HEK293T (cell line): ENCODE measurements around the gene EDN2.
A peak's percentile ranks its signal among the peaks of the same experiment; 100 is the strongest.

Experiments
- CTCF ChIA-PET: fragments of 350-600 bp; formaldehyde crosslinking; extraction: SDS; loops from one replicate; lab custom pipeline; 2021; ENCODE audit warnings: antibody characterized with exemption, inconsistent platforms; lab: Yijun Ruan, JAX
- POLR2A ChIA-PET: fragments of 350-600 bp; formaldehyde crosslinking; extraction: SDS; loops from one replicate; lab custom pipeline; 2020; ENCODE audit warnings: antibody characterized with exemption, inconsistent platforms; lab: Yijun Ruan, JAX
- DNase-seq: peaks from one replicate; pipeline ENCODE4 v3.0.0; 2012; ENCODE audit warnings: mixed read lengths; ENCODE audit errors: extremely low spot score
- ARNT ChIP-seq: fragments of 450-650 bp; IDR thresholded peaks from 2 replicates; pipeline ENCODE4 v1.6.1; 2017; ENCODE audit warnings: mild to moderate bottlenecking
- BHLHE40 ChIP-seq: fragments of 450-650 bp; IDR thresholded peaks from 2 replicates; pipeline ENCODE4 v1.6.1; 2016; ENCODE audit warnings: mild to moderate bottlenecking, moderate library complexity, borderline replicate concordance
- CTBP1 ChIP-seq: fragments of 450-650 bp; IDR thresholded peaks from 2 replicates; pipeline ENCODE4 v1.6.1; 2016; ENCODE audit warnings: borderline replicate concordance
- ELF4 ChIP-seq: fragments of 450-650 bp; IDR thresholded peaks from 2 replicates; pipeline ENCODE4 v1.6.1; 2017; ENCODE audit warnings: antibody characterized with exemption
- FOXA1 ChIP-seq: fragments of 450-650 bp; IDR thresholded peaks from 2 replicates; pipeline ENCODE4 v1.6.1; 2016; ENCODE audit warnings: mild to moderate bottlenecking
- FOXK2 ChIP-seq: fragments of 450-650 bp; IDR thresholded peaks from 2 replicates; pipeline ENCODE4 v1.6.1; 2016; ENCODE audit warnings: mild to moderate bottlenecking
- FOXM1 ChIP-seq: fragments of 450-650 bp; IDR thresholded peaks from 2 replicates; pipeline ENCODE4 v1.6.1; 2017; ENCODE audit warnings: mild to moderate bottlenecking, borderline replicate concordance
- HDGF ChIP-seq: fragments of 450-650 bp; IDR thresholded peaks from 2 replicates; pipeline ENCODE4 v1.6.1; 2017; ENCODE audit warnings: antibody characterized with exemption, borderline replicate concordance
- L3MBTL2 ChIP-seq: fragments of 450-650 bp; conservative IDR thresholded peaks from 2 replicates; pipeline ENCODE4 v1.6.1; 2016; ENCODE audit warnings: mild to moderate bottlenecking
- LEF1 ChIP-seq: fragments of 450-650 bp; IDR thresholded peaks from 2 replicates; pipeline ENCODE4 v1.6.1; 2017; ENCODE audit warnings: mild to moderate bottlenecking, borderline replicate concordance
- NFRKB ChIP-seq: fragments of 450-650 bp; IDR thresholded peaks from 2 replicates; pipeline ENCODE4 v1.6.1; 2016; ENCODE audit warnings: mild to moderate bottlenecking, moderate library complexity
- PKNOX1 ChIP-seq: fragments of 450-650 bp; IDR thresholded peaks from 2 replicates; pipeline ENCODE4 v1.6.1; 2016
- SP1 ChIP-seq: fragments of 450-650 bp; IDR thresholded peaks from 2 replicates; pipeline ENCODE4 v1.6.1; 2017
- SUZ12 ChIP-seq: fragments of 450-650 bp; IDR thresholded peaks from 2 replicates; pipeline ENCODE4 v1.6.1; 2016; ENCODE audit warnings: mild to moderate bottlenecking
- TARDBP ChIP-seq: fragments of 450-650 bp; IDR thresholded peaks from 2 replicates; pipeline ENCODE4 v1.6.1; 2016
- ZNF384 ChIP-seq: fragments of 450-650 bp; IDR thresholded peaks from 2 replicates; pipeline ENCODE4 v1.6.1; 2016

Gene EDN2

GRCh38 chr1:41497056-41497440, 12.6 kb upstream of the EDN2 start:
- no peak for TF ChIP-seq HDGF
- TF ChIP-seq FOXM1, result no peak
- no peak for TF ChIP-seq PKNOX1
- TF ChIP-seq ARNT, result no peak
- TF ChIP-seq TARDBP, result no peak
- no peak for TF ChIP-seq L3MBTL2
- ChIA-PET POLR2A (interaction anchor here (0.8 to 1.4 kb wide), 2 partner anchors 14 to 22 kb away, joined by 3 to 4 read pairs; no protein-coding TSS in a partner anchor), CTCF (no interaction called here)
- DNase-seq, result no peak

- CTCF ChIA-PET, result interaction anchor here (1.3 kb wide), 1 partner anchor 26 kb away, joined by 3 read pairs; no protein-coding TSS in a partner anchor
- TF ChIP-seq L3MBTL2 (peak; percentile 89), ARNT (peak; percentile 79; the same call in 1 of the 2 replicates), CTBP1 (peak; percentile 63; the same call in 1 of the 2 replicates), TARDBP (no peak)
- POLR2A ChIA-PET, result interaction anchor here (0.8 to 1.4 kb wide), 4 partner anchors 13 to 40 kb away, joined by 3 to 4 read pairs (median 3); no protein-coding TSS in a partner anchor
- DNase-seq, result peak; percentile 80
Measured at GRCh38 chr1:41496080-41497055, 11.9 kb upstream of the EDN2 start.

- TF ChIP-seq ZNF384 (no peak), TARDBP (no peak), BHLHE40 (no peak), SUZ12 (no peak), CTBP1 (no peak), ARNT (no peak)
- peak; percentile 60 for DNase-seq
- POLR2A ChIA-PET, result interaction anchor here (0.6 to 1.4 kb wide), 4 partner anchors 20 to 39 kb away, joined by 3 to 4 read pairs (median 3); no protein-coding TSS in a partner anchor
- CTCF ChIA-PET, result interaction anchor here (0.6 to 1.3 kb wide), 3 partner anchors 15 to 78 kb away, joined by 3 read pairs; no protein-coding TSS in a partner anchor
Measured at GRCh38 chr1:41495210-41495948, 10.9 kb upstream of the EDN2 start.

GRCh38 chr1:41494351-41495209, 10.1 kb upstream of the EDN2 start:
- POLR2A ChIA-PET, result interaction anchor here (1.4 kb wide), 1 partner anchor 38 kb away, joined by 3 read pairs; no protein-coding TSS in a partner anchor
- no peak for DNase-seq
- TF ChIP-seq HDGF (no peak), SUZ12 (no peak), NFRKB (no peak), BHLHE40 (no peak), FOXK2 (no peak), LEF1 (no peak), CTBP1 (no peak), FOXM1 (no peak), TARDBP (no peak), FOXA1 (no peak), ZNF384 (no peak), SP1 (no peak), ELF4 (no peak), ARNT (no peak), L3MBTL2 (no peak), PKNOX1 (no peak)
- CTCF ChIA-PET, result interaction anchor here (0.6 to 1.3 kb wide), 3 partner anchors 15 to 79 kb away, joined by 3 read pairs; no protein-coding TSS in a partner anchor

GRCh38 chr1:41493626-41494350, 9.3 kb upstream of the EDN2 start:
- no peak for TF ChIP-seq ARNT
- no peak for TF ChIP-seq SUZ12
- no peak for TF ChIP-seq BHLHE40
- no peak for TF ChIP-seq SP1
- TF ChIP-seq NFRKB, result no peak
- no peak for TF ChIP-seq ELF4
- no peak for TF ChIP-seq LEF1
- no peak for TF ChIP-seq PKNOX1
- CTCF ChIA-PET, result interaction anchor here (0.6 to 2.3 kb wide), 7 partner anchors 9 to 729 kb away, joined by 3 to 5 read pairs (median 3); partner anchors contain the start of gene EDN2
- POLR2A ChIA-PET, result no interaction called here
- no peak for DNase-seq
